ENCODE data around the gene TAS1R2. TPM values are rescaled to one million over a fixed set of nuclear protein-coding genes. Genes with fewer than 3 reads are reported as not detected.
"Not testable (repeated sequence)": the region's sequence is repeated elsewhere in the genome, so short reads cannot be mapped to it uniquely, and the experiment has no call there.

The TAS1R2 gene
- polyA plus RNA-seq (ENCODE audit: insufficient read length in 4 of 4): not detected

- no peak for DNase-seq (ENCODE audit: low read depth in 4 of 4, low spot score in 3 of 4)
Measured at GRCh38 chr1:18859560-18859959, at the start of gene TAS1R2. TAS1R2 (minus strand) TSS chr1:18859660; CDS start chr1:18859660, 0 bp downstream.

- no peak for DNase-seq (ENCODE audit: low read depth in 4 of 4, low spot score in 3 of 4)
Measured at GRCh38 chr1:18907917-18908845, 48.7 kb upstream of the TAS1R2 start.

- no peak for DNase-seq (ENCODE audit: low read depth in 4 of 4, low spot score in 3 of 4)
Measured at GRCh38 chr1:18907021-18907916, 47.8 kb upstream of the TAS1R2 start.

GRCh38 chr1:18903291-18903756, 43.9 kb upstream of the TAS1R2 start:
- DNase-seq (ENCODE audit: low read depth in 4 of 4, low spot score in 3 of 4): no peak

- DNase-seq (ENCODE audit: low read depth in 4 of 4, low spot score in 3 of 4): peak; percentile 91 to 95 (median 94)
Measured at GRCh38 chr1:18902523-18903290, 43.2 kb upstream of the TAS1R2 start, which contains the start of gene ALDH4A1. ALDH4A1 (minus strand) TSS chr1:18902555; CDS start chr1:18902523, 32 bp downstream.

- DNase-seq (ENCODE audit: low read depth in 4 of 4, low spot score in 3 of 4): no peak
Measured at GRCh38 chr1:18901952-18902522, 42.6 kb upstream of the TAS1R2 start.

GRCh38 chr1:18901147-18901951, 41.9 kb upstream of the TAS1R2 start:
- no peak for DNase-seq (ENCODE audit: low read depth in 4 of 4, low spot score in 3 of 4)

- no peak for DNase-seq (ENCODE audit: low read depth in 4 of 4, low spot score in 3 of 4)
Measured at GRCh38 chr1:18900303-18900841, 40.9 kb upstream of the TAS1R2 start.

GRCh38 chr1:18899363-18900049, 40.0 kb upstream of the TAS1R2 start:
- DNase-seq (ENCODE audit: low read depth in 4 of 4, low spot score in 3 of 4): no peak

- DNase-seq (ENCODE audit: low read depth in 4 of 4, low spot score in 3 of 4): no peak
Measured at GRCh38 chr1:18898567-18898966, 39.1 kb upstream of the TAS1R2 start.

GRCh38 chr1:18895317-18895716, 35.9 kb upstream of the TAS1R2 start:
- DNase-seq (ENCODE audit: low read depth in 4 of 4, low spot score in 3 of 4): no peak

GRCh38 chr1:18893120-18893519, 33.7 kb upstream of the TAS1R2 start:
- no peak for DNase-seq (ENCODE audit: low read depth in 4 of 4, low spot score in 3 of 4)

- DNase-seq (ENCODE audit: low read depth in 4 of 4, low spot score in 3 of 4): not testable (repeated sequence)
Measured at GRCh38 chr1:18891858-18892257, 32.4 kb upstream of the TAS1R2 start.

GRCh38 chr1:18891426-18891780, 31.9 kb upstream of the TAS1R2 start:
- no peak for DNase-seq (ENCODE audit: low read depth in 4 of 4, low spot score in 3 of 4)

- no peak for DNase-seq (ENCODE audit: low read depth in 4 of 4, low spot score in 3 of 4)
Measured at GRCh38 chr1:18890706-18891425, 31.4 kb upstream of the TAS1R2 start.

- DNase-seq (ENCODE audit: low read depth in 4 of 4, low spot score in 3 of 4): no peak
Measured at GRCh38 chr1:18886003-18886335, 26.5 kb upstream of the TAS1R2 start.

- no peak for DNase-seq (ENCODE audit: low read depth in 4 of 4, low spot score in 3 of 4)
Measured at GRCh38 chr1:18885311-18886002, 26.0 kb upstream of the TAS1R2 start.
